Fibroblast of lung (primary cell): ENCODE data around the gene HOOK1. TPM values are rescaled to one million over a fixed set of nuclear protein-coding genes. Genes with fewer than 3 reads are reported as not detected.

ENCODE experiments used
- DNase-seq, 2 donors: peaks; one replicate each; pipeline versions ENCODE4 v3.0.0 to v3.0.0-alpha.2; 2010; ENCODE audit warnings: low read depth in 2 of 2
- H2AFZ ChIP-seq: 2 replicates; pipeline ENCODE4 v1.5.1; 2012; ENCODE audit warnings: low read length, control low read depth, inconsistent platforms
- H3K27ac ChIP-seq: 2 replicates; pipeline ENCODE4 v1.5.1; 2011; ENCODE audit warnings: low read length, control low read depth; ENCODE audit not compliant: insufficient read depth
- H3K27me3 ChIP-seq: 2 replicates; pipeline ENCODE4 v1.5.1; 2011; ENCODE audit warnings: mild to moderate bottlenecking, low read length; ENCODE audit not compliant: control insufficient read depth, insufficient read depth
- H3K36me3 ChIP-seq: 2 replicates; pipeline ENCODE4 v1.5.1; 2011; ENCODE audit warnings: low read length; ENCODE audit not compliant: control insufficient read depth, insufficient read depth
- H3K4me1 ChIP-seq: 2 replicates; pipeline ENCODE4 v1.5.1; 2011; ENCODE audit warnings: low read length; ENCODE audit not compliant: control insufficient read depth, insufficient read depth; ENCODE audit errors: extremely low read depth
- H3K4me2 ChIP-seq: 2 replicates; pipeline ENCODE4 v1.5.1; 2011; ENCODE audit warnings: low read length, control low read depth; ENCODE audit not compliant: insufficient read depth; ENCODE audit errors: extremely low read depth
- H3K4me3 ChIP-seq, 4 experiments: fragments of 200-600 bp in 1 of 4; sonication (generic) in 1 of 4; replicated peaks in 1 of 4; 2 replicates each; pipeline ENCODE4 v1.5.1; 2011 to 2016; ENCODE audit warnings: low read length in 4 of 4, low read depth in 3 of 4, mild to moderate bottlenecking in 3 of 4, control low read depth in 2 of 4, inconsistent platforms in 1 of 4, mixed read lengths in 1 of 4; ENCODE audit not compliant: insufficient read depth in 1 of 4; ENCODE audit errors: control extremely low read depth in 1 of 4
- H3K79me2 ChIP-seq: 2 replicates; pipeline ENCODE4 v1.5.1; 2012; ENCODE audit warnings: mild to moderate bottlenecking, low read length, inconsistent platforms; ENCODE audit not compliant: control insufficient read depth, insufficient read depth
- H3K9ac ChIP-seq: 2 replicates; pipeline ENCODE4 v1.5.1; 2011; ENCODE audit warnings: mild to moderate bottlenecking, low read length, control low read depth; ENCODE audit not compliant: insufficient read depth
- H3K9me3 ChIP-seq: 2 replicates; pipeline ENCODE4 v1.5.1; 2012; ENCODE audit warnings: low read depth, low read length; ENCODE audit not compliant: control insufficient read depth, insufficient read depth
- H4K20me1 ChIP-seq: 2 replicates; pipeline ENCODE4 v1.5.1; 2011; ENCODE audit warnings: low read length; ENCODE audit not compliant: control insufficient read depth, insufficient read depth; ENCODE audit errors: extremely low read depth
- CTCF ChIP-seq, 2 donors: IDR thresholded peaks in 1 of 2; conservative IDR thresholded peaks in 1 of 2; 1 replicate in 1 of 2; 2 replicates in 1 of 2; pipeline ENCODE4 v1.5.1; 2011 to 2012; ENCODE audit warnings: low read length in 2 of 2, control low read depth in 1 of 2, inconsistent platforms in 1 of 2, low read depth in 1 of 2, mild to moderate bottlenecking in 1 of 2
- EZH2 ChIP-seq: IDR thresholded peaks from 2 replicates; pipeline ENCODE4 v1.5.1; 2012; ENCODE audit warnings: low read length, control low read depth, mild to moderate bottlenecking; ENCODE audit errors: missing control alignments
- polyA plus RNA-seq, 2 donors: library from polyadenylated mRNA; depleted of rRNA in 1 of 2; stranded (reverse) in 1 of 2; unstranded in 1 of 2; fragments of >200 nt; gene quantifications; 2 replicates each; pipeline ENCODE4 v1.2.1, GENCODE V29; 2011 to 2012; ENCODE audit warnings: missing spikeins in 1 of 2
- total RNA-seq: library from RNA; depleted of rRNA; stranded (reverse); fragments of >200 nt; gene quantifications from 2 replicates; pipeline ENCODE4 v1.2.1, GENCODE V29; 2014

Gene HOOK1
- total and polyA plus RNA-seq, 2 donors (not counting 1 experiment from before 2014, with no cell fraction given) = under 0.01 TPM; not detected in 1

- no peak overlapping the region for H3K9ac ChIP-seq
- no peak overlapping the region for H2AFZ ChIP-seq
- no peaks in the 10 kb centered on the region for H3K9me3 ChIP-seq
- TF ChIP-seq CTCF (conservative IDR thresholded peaks at IDR 0.05 in 1 of 2, IDR thresholded peaks at IDR 0.05 in 1 of 2; ENCODE audit: low read depth in 1 of 2, low read length in 2 of 2) (no peak), EZH2 (no peak)
- H3K79me2 ChIP-seq = no peaks in the 10 kb centered on the region
- H4K20me1 ChIP-seq = no peaks in the 10 kb centered on the region
- no peak overlapping the region for H3K4me3 ChIP-seq
- H3K36me3 ChIP-seq = no peaks in the 10 kb centered on the region
- H3K4me1 ChIP-seq = no peaks in the 10 kb centered on the region
- H3K27ac ChIP-seq = no peak overlapping the region
- no peak overlapping the region for H3K4me2 ChIP-seq
- H3K27me3 ChIP-seq = no peaks in the 10 kb centered on the region
- DNase-seq = no peak
Measured at GRCh38 chr1:59900640-59901039, 85.9 kb downstream of the HOOK1 start.

- Histone ChIP-seq H3K4me3 (no peak overlapping the region), H3K27me3 (no peaks in the 10 kb centered on the region), H2AFZ (no peak overlapping the region), H3K4me2 (no peak overlapping the region), H3K4me1 (no peaks in the 10 kb centered on the region), H3K9me3 (no peaks in the 10 kb centered on the region), H3K9ac (no peak overlapping the region), H3K27ac (no peak overlapping the region), H3K79me2 (no peaks in the 10 kb centered on the region), H3K36me3 (no peaks in the 10 kb centered on the region), H4K20me1 (no peaks in the 10 kb centered on the region)
- peak in 1 of 2 donors; percentile 17 for DNase-seq
- TF ChIP-seq EZH2 = no peak
- no peak for TF ChIP-seq CTCF (conservative IDR thresholded peaks at IDR 0.05 in 1 of 2, IDR thresholded peaks at IDR 0.05 in 1 of 2; ENCODE audit: low read depth in 1 of 2, low read length in 2 of 2)
Measured at GRCh38 chr1:59901770-59902388, 87.1 kb downstream of the HOOK1 start.

GRCh38 chr1:59903141-59903754, 88.5 kb downstream of the HOOK1 start:
- peak; percentile 11 to 12 for DNase-seq

More at GRCh38 chr1:59903141-59903754, 88.5 kb downstream of the HOOK1 start:
- no peaks in the 10 kb centered on the region for H3K79me2 ChIP-seq
- no peaks in the 10 kb centered on the region for H3K4me1 ChIP-seq
- no peak overlapping the region for H3K4me3 ChIP-seq
- H3K4me2 ChIP-seq = no peak overlapping the region
- H3K27ac ChIP-seq = no peak overlapping the region
- H3K9me3 ChIP-seq = no peaks in the 10 kb centered on the region
- no peak overlapping the region for H3K9ac ChIP-seq
- H3K36me3 ChIP-seq = no peaks in the 10 kb centered on the region
- H2AFZ ChIP-seq = no peak overlapping the region
- H4K20me1 ChIP-seq = no peaks in the 10 kb centered on the region
- H3K27me3 ChIP-seq = no peaks in the 10 kb centered on the region
- TF ChIP-seq CTCF (conservative IDR thresholded peaks at IDR 0.05 in 1 of 2, IDR thresholded peaks at IDR 0.05 in 1 of 2; ENCODE audit: low read depth in 1 of 2, low read length in 2 of 2) (peak; percentile 34 to 63), EZH2 (no peak)
